Measurements from ENCODE around the gene P2RY12.

P2RY12 gene

GRCh38 chr3:151387842-151388241, 3.3 kb upstream of the P2RY12 start:
- Histone ChIP-seq H3K4me1 (ENCODE audit: insufficient read depth, low read length, poor library complexity, severe bottlenecking) (peaks cover 1% of the 10 kb centered on the region), H3K9me3 (ENCODE audit: insufficient read depth, low read depth, low read length) (no peaks in the 10 kb centered on the region), H4K20me1 (ENCODE audit: insufficient read depth, low read length, poor library complexity, severe bottlenecking) (no peaks in the 10 kb centered on the region), H2AFZ (ENCODE audit: low read length) (no peak overlapping the region), H3K79me2 (ENCODE audit: insufficient read depth, low read length) (no peaks in the 10 kb centered on the region), H3F3A (ENCODE audit: low read depth) (no peaks in the 10 kb centered on the region), H3K9me2 (replicated peaks; ENCODE audit: low read depth, low read length) (no peaks in the 10 kb centered on the region), H3K4me2 (ENCODE audit: low read depth, low read length, poor library complexity, severe bottlenecking) (no peak overlapping the region), H3K27me3 (ENCODE audit: insufficient read depth, low read length, poor library complexity, severe bottlenecking) (no peaks in the 10 kb centered on the region), H3K9ac (ENCODE audit: low read depth, low read length, poor library complexity, severe bottlenecking) (no peak overlapping the region), H3K4me3 (ENCODE audit: low read length, poor library complexity, severe bottlenecking) (no peak overlapping the region), H3K36me3 (ENCODE audit: insufficient read depth, low read length) (peaks cover 73% of the 10 kb centered on the region)
- TF ChIP-seq, protein P1, sequence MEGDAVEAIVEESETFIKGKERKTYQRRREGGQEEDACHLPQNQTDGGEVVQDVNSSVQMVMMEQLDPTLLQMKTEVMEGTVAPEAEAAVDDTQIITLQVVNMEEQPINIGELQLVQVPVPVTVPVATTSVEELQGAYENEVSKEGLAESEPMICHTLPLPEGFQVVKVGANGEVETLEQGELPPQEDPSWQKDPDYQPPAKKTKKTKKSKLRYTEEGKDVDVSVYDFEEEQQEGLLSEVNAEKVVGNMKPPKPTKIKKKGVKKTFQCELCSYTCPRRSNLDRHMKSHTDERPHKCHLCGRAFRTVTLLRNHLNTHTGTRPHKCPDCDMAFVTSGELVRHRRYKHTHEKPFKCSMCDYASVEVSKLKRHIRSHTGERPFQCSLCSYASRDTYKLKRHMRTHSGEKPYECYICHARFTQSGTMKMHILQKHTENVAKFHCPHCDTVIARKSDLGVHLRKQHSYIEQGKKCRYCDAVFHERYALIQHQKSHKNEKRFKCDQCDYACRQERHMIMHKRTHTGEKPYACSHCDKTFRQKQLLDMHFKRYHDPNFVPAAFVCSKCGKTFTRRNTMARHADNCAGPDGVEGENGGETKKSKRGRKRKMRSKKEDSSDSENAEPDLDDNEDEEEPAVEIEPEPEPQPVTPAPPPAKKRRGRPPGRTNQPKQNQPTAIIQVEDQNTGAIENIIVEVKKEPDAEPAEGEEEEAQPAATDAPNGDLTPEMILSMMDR (conservative IDR thresholded peaks at IDR 0.05; ENCODE audit: low read length) = no peak
- TF ChIP-seq EZH2phosphoT487 (IDR thresholded peaks at IDR 0.05; ENCODE audit: borderline replicate concordance) = no peak

DNA sequence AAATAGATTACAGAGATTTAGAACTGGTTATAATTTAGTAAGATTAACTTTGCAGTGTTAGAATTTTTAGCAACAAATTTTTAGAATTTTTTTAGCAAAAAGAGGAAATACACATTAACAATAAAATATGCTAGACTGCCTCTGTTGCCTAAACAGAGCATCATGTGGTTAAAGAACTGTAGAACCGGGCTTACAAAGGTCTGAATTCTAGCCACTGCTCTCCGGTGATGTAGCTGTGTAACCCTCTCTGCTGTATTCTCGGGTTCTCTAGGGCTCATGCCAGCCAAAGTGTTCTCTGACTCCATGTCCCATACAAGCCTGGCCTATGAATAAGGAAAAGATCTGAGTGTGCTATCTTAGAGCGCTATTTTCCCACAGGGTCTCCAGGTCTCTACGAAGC, 2.9 kb upstream of the P2RY12 start:
- H3F3A ChIP-seq (ENCODE audit: low read depth) = no peaks in the 10 kb centered on the region
- no peaks in the 10 kb centered on the region for H4K20me1 ChIP-seq (ENCODE audit: insufficient read depth, low read length, poor library complexity, severe bottlenecking)
- H3K4me3 ChIP-seq (ENCODE audit: low read length, poor library complexity, severe bottlenecking) = no peak overlapping the region
- H3K9me2 ChIP-seq (replicated peaks; ENCODE audit: low read depth, low read length) = no peaks in the 10 kb centered on the region
- no peaks in the 10 kb centered on the region for H3K79me2 ChIP-seq (ENCODE audit: insufficient read depth, low read length)
- no peak for TF ChIP-seq EZH2phosphoT487 (IDR thresholded peaks at IDR 0.05; ENCODE audit: borderline replicate concordance)
- TF ChIP-seq, protein P1 (conservative IDR thresholded peaks at IDR 0.05; ENCODE audit: low read length) = no peak
- no peak overlapping the region for H3K9ac ChIP-seq (ENCODE audit: low read depth, low read length, poor library complexity, severe bottlenecking)
- H2AFZ ChIP-seq (ENCODE audit: low read length) = no peak overlapping the region
- H3K4me2 ChIP-seq (ENCODE audit: low read depth, low read length, poor library complexity, severe bottlenecking) = no peak overlapping the region
- peaks cover 3% of the 10 kb centered on the region for H3K4me1 ChIP-seq (ENCODE audit: insufficient read depth, low read length, poor library complexity, severe bottlenecking)
- peaks cover 77% of the 10 kb centered on the region for H3K36me3 ChIP-seq (ENCODE audit: insufficient read depth, low read length)
- H3K27me3 ChIP-seq (ENCODE audit: insufficient read depth, low read length, poor library complexity, severe bottlenecking) = no peaks in the 10 kb centered on the region
- no peaks in the 10 kb centered on the region for H3K9me3 ChIP-seq (ENCODE audit: insufficient read depth, low read depth, low read length)

DNA sequence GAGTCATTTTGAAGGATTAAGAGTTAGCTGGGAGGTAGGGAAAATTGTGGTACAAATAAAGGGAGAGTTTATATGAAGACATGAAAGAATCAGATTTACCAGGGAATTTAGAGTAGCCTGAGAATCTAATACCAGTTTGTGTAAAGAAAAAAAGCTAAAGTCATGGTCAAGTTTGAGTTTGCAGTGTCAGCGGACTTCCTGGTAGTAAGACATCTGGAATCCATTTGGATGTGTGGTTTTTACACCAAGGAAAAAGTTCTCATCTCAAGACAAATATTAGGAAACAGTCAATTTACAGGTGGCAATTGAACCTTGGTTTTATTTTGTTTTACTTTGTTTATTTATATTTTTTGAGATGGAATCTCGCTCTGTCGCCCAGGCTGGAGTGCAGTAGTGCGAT, 1.5 kb upstream of the P2RY12 start:
- no peaks in the 10 kb centered on the region for H3K27me3 ChIP-seq (ENCODE audit: insufficient read depth, low read length, poor library complexity, severe bottlenecking)
- H3K4me1 ChIP-seq (ENCODE audit: insufficient read depth, low read length, poor library complexity, severe bottlenecking) = peaks cover 3% of the 10 kb centered on the region
- H3F3A ChIP-seq (ENCODE audit: low read depth) = no peaks in the 10 kb centered on the region
- no peak overlapping the region for H3K4me2 ChIP-seq (ENCODE audit: low read depth, low read length, poor library complexity, severe bottlenecking)
- H3K36me3 ChIP-seq (ENCODE audit: insufficient read depth, low read length) = peaks cover 81% of the 10 kb centered on the region; the same call in 1 of the 2 replicates
- H2AFZ ChIP-seq (ENCODE audit: low read length) = no peak overlapping the region
- no peaks in the 10 kb centered on the region for H3K79me2 ChIP-seq (ENCODE audit: insufficient read depth, low read length)
- H3K9ac ChIP-seq (ENCODE audit: low read depth, low read length, poor library complexity, severe bottlenecking) = no peak overlapping the region
- H3K9me3 ChIP-seq (ENCODE audit: insufficient read depth, low read depth, low read length) = no peaks in the 10 kb centered on the region
- TF ChIP-seq, protein P1 (conservative IDR thresholded peaks at IDR 0.05; ENCODE audit: low read length) = no peak
- no peak for TF ChIP-seq EZH2phosphoT487 (IDR thresholded peaks at IDR 0.05; ENCODE audit: borderline replicate concordance)
- no peaks in the 10 kb centered on the region for H4K20me1 ChIP-seq (ENCODE audit: insufficient read depth, low read length, poor library complexity, severe bottlenecking)
- H3K9me2 ChIP-seq (replicated peaks; ENCODE audit: low read depth, low read length) = no peaks in the 10 kb centered on the region
- H3K4me3 ChIP-seq (ENCODE audit: low read length, poor library complexity, severe bottlenecking) = no peak overlapping the region
